Chondrocyte (in vitro differentiated cells): ENCODE measurements around the gene CDC42EP5. TPM values are rescaled to one million over a fixed set of nuclear protein-coding genes. Genes with fewer than 3 reads are reported as not detected.
"Not testable (repeated sequence)": the region's sequence is repeated elsewhere in the genome, so short reads cannot be mapped to it uniquely, and the experiment has no call there.

Experiments
- DNase-seq: peaks from one replicate; pipeline ENCODE4 v3.0.0; 2021; ENCODE audit warnings: mixed read lengths, low spot score
- H3K27ac Mint-ChIP-seq: one replicate; pipeline ENCODE4 v1.8.0; 2021; ENCODE audit warnings: mild to moderate bottlenecking, moderate library complexity, mixed read lengths; ENCODE audit not compliant: unreplicated experiment
- H3K27me3 Mint-ChIP-seq: 2 replicates; pipeline ENCODE4 v1.8.0; 2021; ENCODE audit warnings: low read depth, mixed read lengths
- H3K36me3 Mint-ChIP-seq: 2 replicates; pipeline ENCODE4 v1.8.0; 2021; ENCODE audit warnings: low read depth, mixed read lengths
- H3K4me1 Mint-ChIP-seq: 2 replicates; pipeline ENCODE4 v1.8.0; 2021; ENCODE audit warnings: low read depth, mild to moderate bottlenecking, mixed read lengths
- H3K4me3 Mint-ChIP-seq: one replicate; pipeline ENCODE4 v1.8.0; 2021; ENCODE audit warnings: mild to moderate bottlenecking, moderate library complexity, mixed read lengths; ENCODE audit not compliant: unreplicated experiment
- H3K9me3 Mint-ChIP-seq: 2 replicates; pipeline ENCODE4 v1.8.0; 2021; ENCODE audit warnings: low read depth, mixed read lengths
- total RNA-seq: library from RNA; stranded (reverse); gene quantifications from 3 replicates; pipeline ENCODE4 v1.2.1, GENCODE V29; 2021
- TF ChIP-seq, protein P1 (sequence below): fragments of 200-600 bp; sonication (generic); IDR thresholded peaks from 2 replicates; pipeline ENCODE4 v1.5.0; 2021; ENCODE audit warnings: antibody characterized with exemption, mild to moderate bottlenecking, moderate library complexity

CDC42EP5 gene
- total RNA-seq, 1 donor from 2014 or later, result 66.4 TPM

DNA sequence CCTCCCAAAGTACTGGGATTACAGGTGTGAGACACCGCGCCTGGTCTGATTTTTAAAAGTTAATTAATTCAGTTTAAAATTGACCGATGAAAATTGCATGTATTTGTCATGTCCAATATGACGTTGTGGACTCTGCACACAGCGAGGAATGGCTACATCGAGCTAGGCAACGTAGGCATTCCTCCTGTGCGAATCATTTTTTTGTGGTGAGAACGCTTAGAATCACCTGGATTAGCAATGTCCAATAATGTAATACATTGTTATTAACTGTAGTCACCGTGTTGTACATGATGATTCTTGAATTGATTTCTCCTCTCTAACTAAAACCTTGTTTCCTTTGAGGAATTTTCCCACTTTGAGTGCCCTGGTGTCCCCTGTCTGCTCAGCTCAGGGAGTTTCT, 33.0 kb upstream of the CDC42EP5 start:
- Mint-ChIP-seq H3K9me3 (no peaks in the 10 kb centered on the region), H3K27me3 (peaks cover 2% of the 10 kb centered on the region), H3K4me3 (no peak overlapping the region)

DNA sequence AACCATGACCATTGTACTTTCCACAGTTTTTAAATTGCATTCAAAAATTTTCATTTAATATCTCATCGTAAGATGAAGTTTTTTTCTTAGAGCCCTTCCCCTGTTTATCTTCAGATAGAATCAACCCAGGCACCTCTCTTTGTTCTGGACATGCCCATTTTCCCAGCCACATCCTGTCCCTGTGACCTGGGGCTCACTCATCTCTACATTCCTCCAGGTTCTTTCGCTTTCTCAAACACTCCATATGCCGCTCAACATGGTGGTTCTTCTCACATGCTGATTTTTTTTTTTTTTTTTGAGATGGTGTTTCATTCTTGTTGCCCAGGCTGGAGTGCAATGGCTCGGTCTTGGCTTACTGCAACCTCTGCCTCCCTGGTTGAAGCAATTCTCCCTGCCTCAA, 32.4 kb upstream of the CDC42EP5 start:
- H3K36me3 Mint-ChIP-seq, H3K9me3 Mint-ChIP-seq, H3K4me3 Mint-ChIP-seq, H3K4me1 Mint-ChIP-seq, H3K27me3 Mint-ChIP-seq, H3K27ac Mint-ChIP-seq, DNase-seq: not testable (repeated sequence)

More for the DNA sequence above, 33.0 kb upstream of the CDC42EP5 start:
- TF ChIP-seq, protein P1, sequence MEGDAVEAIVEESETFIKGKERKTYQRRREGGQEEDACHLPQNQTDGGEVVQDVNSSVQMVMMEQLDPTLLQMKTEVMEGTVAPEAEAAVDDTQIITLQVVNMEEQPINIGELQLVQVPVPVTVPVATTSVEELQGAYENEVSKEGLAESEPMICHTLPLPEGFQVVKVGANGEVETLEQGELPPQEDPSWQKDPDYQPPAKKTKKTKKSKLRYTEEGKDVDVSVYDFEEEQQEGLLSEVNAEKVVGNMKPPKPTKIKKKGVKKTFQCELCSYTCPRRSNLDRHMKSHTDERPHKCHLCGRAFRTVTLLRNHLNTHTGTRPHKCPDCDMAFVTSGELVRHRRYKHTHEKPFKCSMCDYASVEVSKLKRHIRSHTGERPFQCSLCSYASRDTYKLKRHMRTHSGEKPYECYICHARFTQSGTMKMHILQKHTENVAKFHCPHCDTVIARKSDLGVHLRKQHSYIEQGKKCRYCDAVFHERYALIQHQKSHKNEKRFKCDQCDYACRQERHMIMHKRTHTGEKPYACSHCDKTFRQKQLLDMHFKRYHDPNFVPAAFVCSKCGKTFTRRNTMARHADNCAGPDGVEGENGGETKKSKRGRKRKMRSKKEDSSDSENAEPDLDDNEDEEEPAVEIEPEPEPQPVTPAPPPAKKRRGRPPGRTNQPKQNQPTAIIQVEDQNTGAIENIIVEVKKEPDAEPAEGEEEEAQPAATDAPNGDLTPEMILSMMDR, result no peak
- no peak overlapping the region for H3K27ac Mint-ChIP-seq
- no peaks in the 10 kb centered on the region for H3K36me3 Mint-ChIP-seq
- no peaks in the 10 kb centered on the region for H3K4me1 Mint-ChIP-seq
- DNase-seq, result no peak

DNA sequence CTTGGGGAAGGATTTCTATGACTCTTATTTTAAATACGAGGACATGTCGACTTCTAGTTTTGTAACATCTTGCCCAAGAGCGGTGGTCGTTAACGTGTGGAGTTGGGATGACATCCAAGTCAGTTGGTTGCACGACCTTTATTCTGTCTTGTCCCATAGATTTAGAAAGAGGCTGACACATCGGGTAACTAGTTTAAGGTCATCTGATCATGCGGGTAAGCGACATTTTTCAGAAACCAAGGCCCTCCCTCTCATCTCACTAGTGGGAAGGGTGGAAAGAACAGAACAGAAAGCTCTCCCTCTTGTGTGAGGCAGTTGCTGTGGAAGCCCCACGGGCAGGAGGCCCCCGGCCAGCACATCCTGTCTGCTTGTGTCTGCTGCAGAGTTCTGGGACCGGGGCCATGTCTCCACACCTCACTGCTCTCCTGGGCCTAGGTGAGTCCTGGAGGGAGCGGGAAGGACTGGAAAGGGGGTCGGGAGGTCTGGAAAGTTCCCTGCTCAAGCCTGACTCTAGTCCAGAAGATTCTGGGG, 29.5 kb upstream of the CDC42EP5 start, which contains the start of gene LAIR2:
LAIR2 (plus strand) TSS at position 314 of the 531 bp plus-strand sequence; CDS start at position 402, 88 bp downstream.
- DNase-seq, result no peak
- Mint-ChIP-seq H3K4me3 (no peak within 1 kb of the TSS), H3K36me3 (no peaks in the 10 kb centered on the region), H3K4me1 (no peaks in the 10 kb centered on the region), H3K9me3 (no peaks in the 10 kb centered on the region), H3K27ac (no peak within 1 kb of the TSS), H3K27me3 (peaks cover 2% of the 10 kb centered on the region)
- TF ChIP-seq, protein P1, result no peak

DNA sequence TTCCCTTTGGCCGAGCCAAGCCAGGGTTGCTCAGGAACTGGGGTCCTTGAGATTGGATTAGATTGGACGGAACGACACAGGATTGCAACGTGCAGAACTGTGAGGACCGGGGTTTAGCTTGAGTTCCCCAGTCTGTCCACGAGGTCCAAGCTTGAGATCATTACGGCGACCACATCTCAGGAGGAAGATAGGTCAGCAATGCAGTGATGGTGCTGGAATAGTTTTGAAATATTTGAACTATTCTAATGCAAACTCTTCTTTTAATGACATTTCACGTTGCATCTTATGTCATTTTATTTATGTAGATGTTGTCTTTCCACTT, 25.3 kb upstream of the CDC42EP5 start:
- not testable (repeated sequence) for H3K4me1 Mint-ChIP-seq, H3K9me3 Mint-ChIP-seq, H3K4me3 Mint-ChIP-seq, H3K36me3 Mint-ChIP-seq, DNase-seq, H3K27ac Mint-ChIP-seq, H3K27me3 Mint-ChIP-seq

DNA sequence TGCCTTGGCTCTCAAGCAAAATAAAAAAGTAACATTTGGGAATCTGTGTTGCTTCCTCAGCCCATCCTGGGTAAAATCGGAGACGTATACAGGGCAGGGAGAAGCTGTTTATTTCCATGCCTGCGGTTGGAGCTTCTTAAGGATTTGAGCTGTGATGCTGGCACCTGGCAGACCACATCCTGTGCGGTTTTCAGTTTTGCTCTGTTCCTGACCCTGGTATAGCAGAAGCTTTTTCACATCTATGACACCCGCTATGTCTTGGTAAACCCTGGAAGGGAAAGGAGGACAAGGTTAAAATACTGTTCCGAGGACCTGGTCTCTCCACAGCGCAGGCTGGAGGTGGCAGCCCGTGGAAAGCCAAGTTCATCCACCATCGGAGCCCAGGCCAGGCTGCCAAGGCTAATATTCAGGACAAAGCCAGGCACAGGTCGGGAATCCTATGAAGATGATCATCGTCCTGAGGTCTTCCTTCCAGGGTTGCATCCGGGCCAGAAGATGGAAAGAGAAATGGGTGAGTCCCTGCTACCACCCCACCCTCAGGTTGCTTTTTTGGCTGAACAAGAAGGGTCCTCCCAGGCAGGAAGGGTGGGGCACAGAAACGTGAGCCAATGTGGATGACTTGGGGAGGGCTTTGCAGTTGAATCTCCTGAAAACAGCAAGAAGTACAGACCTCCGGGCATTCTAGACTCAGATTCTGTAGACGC, 24.8 kb upstream of the CDC42EP5 start:
- H3K36me3 Mint-ChIP-seq, DNase-seq, H3K27ac Mint-ChIP-seq, H3K27me3 Mint-ChIP-seq, H3K4me1 Mint-ChIP-seq, H3K4me3 Mint-ChIP-seq, H3K9me3 Mint-ChIP-seq: not testable (repeated sequence)

DNA sequence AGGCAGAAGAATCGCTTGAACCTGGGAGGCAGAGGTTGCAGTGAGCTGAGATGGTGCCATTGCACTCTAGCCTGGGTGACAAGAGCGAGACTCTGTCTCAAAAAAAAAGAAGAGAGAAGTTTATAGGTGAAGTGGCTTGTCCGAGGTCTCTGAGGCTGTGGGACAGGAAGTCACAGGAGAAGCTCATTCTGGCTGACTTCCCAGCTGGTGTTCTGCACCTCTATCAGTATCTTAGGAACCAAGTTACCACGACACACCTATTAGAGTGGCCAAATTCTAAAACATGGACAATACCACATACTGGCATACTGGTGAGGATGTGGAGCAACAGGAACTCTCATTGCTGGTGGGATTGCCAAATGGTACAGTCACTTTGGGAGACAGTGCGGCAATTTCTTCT, 22.2 kb upstream of the CDC42EP5 start:
- not testable (repeated sequence) for H3K36me3 Mint-ChIP-seq, H3K4me3 Mint-ChIP-seq, DNase-seq, H3K27me3 Mint-ChIP-seq, H3K9me3 Mint-ChIP-seq, H3K27ac Mint-ChIP-seq, H3K4me1 Mint-ChIP-seq

DNA sequence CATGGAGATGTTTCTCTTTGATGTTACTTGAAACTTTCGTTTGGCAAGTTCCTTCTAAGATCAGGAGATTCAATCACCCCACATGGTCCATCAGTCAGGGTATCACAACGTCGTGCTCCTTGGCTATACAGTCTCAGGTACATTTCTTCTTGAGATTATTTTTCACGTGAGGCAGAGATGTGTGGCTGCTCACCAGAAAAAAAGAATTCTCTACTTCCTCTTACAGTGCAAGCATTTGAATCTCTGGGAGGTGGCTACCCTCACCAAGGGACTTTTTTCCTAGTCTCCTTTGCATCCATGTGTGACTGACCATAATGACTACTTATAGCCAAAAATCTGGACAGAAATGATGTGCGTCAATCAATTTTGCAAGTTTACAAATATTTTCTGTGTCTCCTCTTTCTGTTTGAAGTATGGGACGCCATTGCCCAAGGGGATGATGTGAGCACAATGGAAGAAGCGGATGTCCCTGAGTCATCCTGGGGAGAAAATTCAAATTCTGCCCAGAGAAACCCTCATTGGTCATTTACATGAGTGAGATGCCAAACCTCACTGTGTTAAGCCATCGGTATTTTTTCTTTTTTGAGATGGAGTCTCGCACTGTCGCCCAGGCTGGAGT, 21.0 kb upstream of the CDC42EP5 start:
- TF ChIP-seq, protein P1, result no peak
- Mint-ChIP-seq H3K36me3 (no peaks in the 10 kb centered on the region), H3K9me3 (peaks cover 3% of the 10 kb centered on the region), H3K27ac (no peak overlapping the region), H3K4me1 (no peaks in the 10 kb centered on the region), H3K27me3 (peaks cover 22% of the 10 kb centered on the region), H3K4me3 (no peak overlapping the region)
- no peak for DNase-seq

DNA sequence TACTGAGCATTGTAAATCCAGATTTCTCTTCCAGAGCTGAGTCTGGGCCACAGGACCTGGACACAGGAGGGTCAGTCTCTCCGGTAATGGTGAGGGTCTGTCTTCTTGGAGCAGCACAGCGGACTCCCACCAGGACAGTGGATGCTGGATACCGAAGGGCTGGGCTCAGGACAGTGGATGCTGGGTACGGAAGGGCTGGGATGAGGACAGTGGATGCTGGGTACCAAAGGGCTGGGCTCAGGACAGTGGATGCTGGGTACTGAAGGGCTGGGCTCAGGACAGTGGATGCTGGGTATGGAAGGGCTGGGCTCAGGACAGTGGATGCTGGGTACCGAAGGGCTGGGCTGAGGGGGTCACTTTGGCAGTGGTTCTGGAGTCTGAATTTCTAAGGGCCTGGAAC, 20.0 kb upstream of the CDC42EP5 start:
- not testable (repeated sequence) for H3K4me3 Mint-ChIP-seq, H3K36me3 Mint-ChIP-seq, H3K4me1 Mint-ChIP-seq, H3K9me3 Mint-ChIP-seq, H3K27ac Mint-ChIP-seq, DNase-seq
- peaks cover 23% of the 10 kb centered on the region for H3K27me3 Mint-ChIP-seq
